HL-60/S4 treated with phorbol 12-myristate 13-acetate at 8.2 ng/mL for 4 days and 3 days (cell line): ENCODE results near the gene TMEM62.
"Not testable (repeated sequence)": the region's sequence is repeated elsewhere in the genome, so short reads cannot be mapped to it uniquely, and the experiment has no call there.

Experiments
- in situ Hi-C: fragments of 300-500 bp; cut with MboI; formaldehyde crosslinking; loops from 2 replicates; pipeline ENCODE4 v1.15.0; 2022; ENCODE audit warnings: low sequenced_read_pairs

Gene TMEM62

DNA sequence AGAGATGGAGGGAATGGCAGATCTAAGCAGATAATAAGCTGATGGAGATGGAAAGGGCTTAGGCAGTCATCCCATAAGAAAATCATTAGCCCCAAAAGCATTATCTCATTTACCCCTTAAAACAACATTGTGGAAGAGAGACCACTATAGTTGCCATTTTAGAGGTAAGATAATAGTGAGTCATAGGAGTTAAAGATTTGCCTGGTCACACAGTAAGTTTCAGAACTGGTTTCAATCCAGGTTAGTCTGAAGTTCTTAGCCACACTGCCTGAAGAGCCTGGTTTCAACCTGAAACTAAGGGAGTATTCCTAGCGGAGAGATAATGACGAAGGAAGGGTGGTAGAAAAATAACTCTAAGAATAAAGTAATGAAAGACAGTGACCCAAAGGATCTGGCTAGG is 14.6 kb upstream of the TMEM62 start:
- in situ Hi-C loops = no loop called here

DNA sequence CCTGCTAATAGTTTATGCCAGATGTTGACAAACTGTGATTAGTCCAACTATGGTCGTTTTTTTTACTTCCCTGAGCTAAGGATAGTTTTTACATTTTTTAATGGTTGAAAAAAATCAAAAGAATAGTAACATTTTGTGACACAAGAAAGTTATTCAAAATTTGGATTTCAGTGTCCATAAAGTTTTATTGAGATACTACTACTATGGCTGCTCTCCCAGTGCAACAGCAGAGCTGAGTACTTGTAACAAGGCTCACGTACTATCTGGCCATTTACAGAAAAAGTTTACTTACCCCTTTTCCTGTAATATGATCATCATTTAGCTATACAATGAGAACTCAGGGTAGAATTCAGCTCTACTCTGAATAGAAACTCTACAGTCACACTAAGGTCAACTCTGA is 11.5 kb upstream of the TMEM62 start:
- in situ Hi-C loops = no loop called here

DNA sequence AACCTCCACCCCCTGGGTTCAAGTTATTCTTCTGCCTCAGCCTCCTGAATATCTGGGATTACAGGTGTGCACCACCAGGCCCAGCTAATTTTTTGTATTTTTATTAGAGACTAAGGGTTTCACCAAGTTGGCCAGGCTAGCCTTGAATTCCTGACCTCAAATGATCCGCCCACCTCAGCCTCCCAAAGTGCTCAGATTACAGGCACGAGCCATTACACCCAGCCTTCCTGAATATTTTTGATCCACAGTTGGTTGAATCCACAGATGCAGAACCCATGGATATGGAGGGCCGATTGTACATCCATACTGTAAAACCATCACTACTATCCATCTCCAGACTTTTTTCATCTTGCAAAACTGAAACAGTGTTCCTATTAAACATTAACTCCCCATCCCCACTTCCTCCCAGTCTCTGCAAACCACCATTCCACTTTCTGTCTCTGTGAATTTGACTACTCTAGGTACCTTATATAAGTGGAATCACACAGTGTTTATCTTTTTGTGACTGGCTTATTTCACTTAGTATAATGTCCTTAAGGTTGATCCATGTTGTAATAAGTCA is 8.2 kb upstream of the TMEM62 start:
- in situ Hi-C loops = no loop called here

DNA sequence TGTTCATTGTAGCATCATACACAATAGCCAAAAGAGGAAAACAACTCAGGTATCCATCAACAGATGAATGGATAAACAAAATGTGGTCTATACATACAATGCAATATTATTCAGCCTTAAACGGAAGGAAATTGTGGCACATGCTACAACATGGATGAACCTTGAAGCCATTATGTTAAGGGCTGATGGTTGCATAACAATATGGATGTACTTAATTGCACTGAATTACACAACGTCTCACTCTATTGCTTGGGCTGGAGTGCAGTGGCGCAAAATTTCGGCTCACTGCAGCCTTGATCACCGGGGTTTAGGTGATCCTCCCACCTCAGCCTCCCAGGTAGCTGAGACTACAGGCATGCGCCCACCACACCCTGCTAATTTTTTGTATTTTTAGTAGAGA is 7.0 kb upstream of the TMEM62 start:
- in situ Hi-C loops = no loop called here

DNA sequence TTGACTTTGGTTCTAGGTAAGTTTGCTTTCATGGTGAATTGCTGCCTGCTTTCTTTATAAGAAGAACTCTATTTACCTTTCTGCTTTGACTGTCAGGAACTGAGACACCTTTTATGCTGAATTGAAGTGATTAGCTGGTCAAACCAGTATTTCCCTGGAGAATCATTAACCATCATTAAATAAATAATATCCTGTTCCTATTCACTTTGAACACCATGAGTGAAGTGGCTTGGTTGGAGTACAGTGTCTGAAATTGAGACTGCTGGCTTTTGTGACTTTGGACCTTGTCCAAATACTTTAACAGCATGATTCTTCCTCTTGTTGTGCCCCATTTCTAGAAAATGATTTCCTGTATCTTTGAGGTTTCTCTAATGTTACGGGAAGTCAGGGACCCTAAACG is 5.6 kb upstream of the TMEM62 start:
- in situ Hi-C loops = no loop called here

DNA sequence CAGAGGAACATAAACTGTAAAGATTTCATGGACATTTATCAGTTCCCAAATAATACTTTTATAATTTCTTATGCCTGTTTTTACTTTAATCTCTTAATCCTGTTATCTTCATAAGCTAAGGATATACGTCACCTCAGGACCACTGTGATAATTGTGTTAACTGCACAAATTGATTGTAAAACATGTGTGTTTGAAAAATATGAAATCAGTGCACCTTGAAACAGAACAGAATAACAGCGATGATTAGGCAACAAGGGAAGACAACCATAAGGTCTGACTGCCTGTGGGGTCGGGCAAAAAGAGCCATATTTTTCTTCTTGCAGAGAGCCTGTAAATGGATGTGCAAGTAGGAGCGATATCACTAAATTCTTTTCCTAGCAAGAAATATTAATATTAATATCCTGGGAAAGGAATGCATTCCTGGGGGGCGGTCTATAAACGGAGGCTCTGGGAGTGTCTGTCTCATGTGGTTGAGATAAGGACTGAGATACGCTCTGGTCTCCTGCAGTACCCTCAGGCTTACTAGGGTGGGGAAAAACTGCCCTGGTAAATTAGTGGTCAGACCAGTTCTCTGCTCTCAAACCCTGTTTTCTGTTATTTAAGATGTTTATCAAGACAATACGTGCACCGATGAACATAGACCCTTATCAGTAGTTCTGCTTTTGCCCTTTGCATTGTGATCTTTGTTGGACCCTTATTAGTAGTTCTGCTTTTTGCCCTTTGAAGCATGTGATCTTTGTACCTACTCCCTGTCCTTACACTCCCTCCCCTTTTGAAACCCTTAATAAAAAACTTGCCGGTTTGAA is 5.0 kb upstream of the TMEM62 start:
- in situ Hi-C loops = not testable (repeated sequence)

DNA sequence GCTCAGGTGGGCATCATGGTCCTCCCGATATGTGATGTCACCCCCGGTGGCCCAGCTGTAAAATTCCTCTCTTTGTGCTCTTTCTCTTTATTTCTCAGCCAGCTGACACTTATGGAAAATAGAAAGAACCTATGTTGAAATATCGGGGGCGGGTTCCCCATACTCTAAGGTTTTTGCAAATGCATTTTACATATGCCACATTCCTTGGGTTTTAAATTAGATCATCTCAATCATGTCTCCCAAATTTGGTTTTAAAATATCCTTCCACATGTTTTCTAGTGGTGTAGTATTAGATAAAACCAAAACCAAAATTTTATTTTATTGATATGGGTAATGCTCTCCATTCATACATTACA is 4.4 kb upstream of the TMEM62 start:
- in situ Hi-C loops = no loop called here

DNA sequence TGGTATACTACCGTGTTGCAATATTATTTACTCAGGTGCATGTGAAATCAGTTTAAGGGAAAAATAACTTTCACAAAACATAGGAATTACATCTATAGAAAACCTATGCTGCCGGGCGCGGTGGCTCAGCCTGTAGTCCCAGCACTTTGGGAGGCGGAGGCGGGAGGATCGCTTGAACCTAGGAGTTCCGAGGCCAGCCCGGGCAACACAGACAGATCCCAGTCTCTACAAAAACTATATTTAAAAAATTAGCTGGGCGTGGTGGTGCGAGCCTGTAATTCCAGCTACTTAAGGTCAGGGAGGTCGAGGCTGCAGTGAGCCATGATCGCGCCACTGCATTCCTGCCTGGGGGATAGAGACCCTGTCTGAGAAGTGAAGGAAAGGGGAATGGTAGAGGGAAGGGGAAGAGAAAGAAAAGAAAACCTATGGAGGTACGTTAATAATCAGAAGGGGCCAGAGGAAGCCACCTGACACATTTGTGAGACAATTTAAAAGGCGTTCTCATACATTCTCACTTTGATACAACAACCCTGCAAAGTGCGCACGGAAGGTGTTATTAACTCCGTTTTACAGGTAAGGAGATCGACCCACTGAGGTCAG is 456 bp upstream of the TMEM62 start:
- in situ Hi-C loops = no loop called here

DNA sequence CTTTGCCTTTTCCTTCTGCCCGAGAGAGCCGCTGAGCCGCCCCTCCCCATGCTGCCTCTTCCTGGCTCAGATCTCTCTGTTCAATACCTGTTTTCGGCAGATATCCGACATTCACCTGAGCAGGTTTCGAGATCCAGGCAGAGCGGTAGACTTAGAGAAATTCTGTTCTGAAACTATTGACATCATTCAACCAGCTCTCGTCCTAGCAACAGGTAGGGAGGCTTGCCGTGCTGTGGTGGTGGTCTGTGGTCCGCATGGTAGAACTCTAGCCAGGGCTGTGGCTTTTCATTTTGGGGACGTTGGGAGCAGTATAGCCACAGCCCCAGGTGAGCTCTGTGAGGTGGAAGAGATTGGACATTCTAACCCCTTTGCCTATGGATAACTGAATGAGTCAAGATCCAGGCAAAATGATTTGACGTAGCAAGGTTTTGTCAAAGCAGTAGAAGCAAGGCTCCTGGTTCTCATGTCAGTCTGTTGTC is 810 bp downstream of the TMEM62 start:
- in situ Hi-C loops = no loop called here

DNA sequence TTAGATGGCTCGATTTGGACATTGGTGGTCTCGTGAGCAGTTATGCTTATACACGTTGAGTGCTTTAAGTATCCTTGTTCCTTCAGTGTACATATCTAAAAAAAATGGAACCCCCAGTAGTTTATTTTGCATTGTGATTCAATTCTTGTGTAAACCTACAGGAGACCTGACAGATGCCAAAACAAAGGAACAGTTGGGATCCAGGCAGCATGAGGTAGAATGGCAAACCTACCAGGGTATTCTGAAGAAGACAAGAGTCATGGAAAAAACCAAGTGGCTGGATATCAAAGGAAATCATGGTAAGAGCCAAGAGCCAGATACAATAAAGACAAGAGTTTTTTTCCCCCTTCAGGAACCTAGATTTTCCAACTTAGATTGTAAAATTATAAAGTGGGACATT is 2.0 kb downstream of the TMEM62 start:
- in situ Hi-C loops = no loop called here

DNA sequence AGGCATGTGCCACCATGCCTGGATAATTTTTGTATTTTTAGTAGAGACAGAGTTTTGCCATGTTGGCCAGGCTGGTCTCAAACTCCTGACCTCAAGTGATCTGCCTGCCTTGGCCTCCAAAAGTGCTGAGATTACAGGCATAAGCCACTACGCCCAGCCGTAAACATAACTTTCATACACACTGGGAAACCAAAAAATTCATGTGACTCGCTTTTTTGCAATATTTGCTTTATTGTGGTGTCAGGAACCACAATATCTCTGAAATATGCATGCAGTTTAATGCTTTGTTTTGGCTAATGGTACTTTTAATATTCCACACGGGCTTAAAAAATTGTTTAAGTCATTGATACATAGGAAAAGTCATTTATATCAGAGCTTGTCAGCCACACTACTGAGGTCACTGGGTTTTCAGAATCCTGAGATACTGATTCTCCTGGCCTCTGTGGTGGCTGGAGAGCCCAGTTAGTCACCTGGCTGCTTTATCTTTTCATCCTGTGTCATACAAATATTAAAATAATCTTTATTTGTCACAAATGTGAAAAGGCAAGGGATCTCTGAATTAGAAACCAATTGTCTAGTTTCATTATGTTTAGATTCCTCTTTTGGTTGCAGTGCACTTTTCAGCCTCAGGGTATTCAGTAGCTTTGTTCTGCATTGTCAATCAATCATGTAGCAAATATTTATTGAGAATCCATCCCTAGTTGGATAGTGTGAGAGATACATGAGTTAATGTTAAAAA is 10.0 kb downstream of the TMEM62 start:
- in situ Hi-C loops = no loop called here

DNA sequence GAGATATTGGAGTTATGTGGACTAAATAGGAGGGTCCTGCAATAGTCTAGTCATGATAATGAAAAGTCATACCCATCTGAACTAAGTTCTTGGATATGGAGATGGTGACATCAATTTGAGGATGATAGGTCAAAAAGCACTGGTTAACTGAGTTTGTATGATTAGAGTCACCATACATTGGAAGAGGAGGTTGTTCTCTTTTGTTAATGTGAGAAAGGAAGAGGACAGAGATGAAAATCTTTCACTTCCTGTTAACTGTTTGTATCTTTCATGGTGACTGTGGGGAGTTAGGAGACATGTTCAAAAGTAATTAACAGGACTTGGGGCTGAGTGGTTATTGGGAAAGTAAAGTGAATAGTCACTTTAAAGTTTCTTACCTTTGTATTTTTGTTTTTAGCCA is 11.1 kb downstream of the TMEM62 start:
- in situ Hi-C loops = no loop called here

DNA sequence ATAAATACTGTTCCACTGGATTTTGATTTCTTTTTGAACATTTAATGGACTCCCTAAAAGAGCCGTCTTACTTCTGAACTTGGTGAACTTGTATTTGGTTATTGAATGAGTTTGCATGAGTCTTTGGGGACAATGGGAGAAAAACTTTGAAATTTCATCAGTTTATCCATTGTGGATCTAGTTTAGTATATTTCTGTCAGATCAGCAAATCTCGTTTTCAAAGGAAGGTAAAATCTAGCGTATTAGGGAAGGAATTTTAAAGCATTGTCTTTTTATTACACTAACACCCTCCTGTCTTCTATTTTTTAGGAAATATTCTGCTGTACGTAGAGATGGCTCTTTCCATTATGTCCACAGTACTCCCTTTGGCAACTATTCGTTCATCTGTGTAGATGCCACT is 12.8 kb downstream of the TMEM62 start:
- in situ Hi-C loops = no loop called here

DNA sequence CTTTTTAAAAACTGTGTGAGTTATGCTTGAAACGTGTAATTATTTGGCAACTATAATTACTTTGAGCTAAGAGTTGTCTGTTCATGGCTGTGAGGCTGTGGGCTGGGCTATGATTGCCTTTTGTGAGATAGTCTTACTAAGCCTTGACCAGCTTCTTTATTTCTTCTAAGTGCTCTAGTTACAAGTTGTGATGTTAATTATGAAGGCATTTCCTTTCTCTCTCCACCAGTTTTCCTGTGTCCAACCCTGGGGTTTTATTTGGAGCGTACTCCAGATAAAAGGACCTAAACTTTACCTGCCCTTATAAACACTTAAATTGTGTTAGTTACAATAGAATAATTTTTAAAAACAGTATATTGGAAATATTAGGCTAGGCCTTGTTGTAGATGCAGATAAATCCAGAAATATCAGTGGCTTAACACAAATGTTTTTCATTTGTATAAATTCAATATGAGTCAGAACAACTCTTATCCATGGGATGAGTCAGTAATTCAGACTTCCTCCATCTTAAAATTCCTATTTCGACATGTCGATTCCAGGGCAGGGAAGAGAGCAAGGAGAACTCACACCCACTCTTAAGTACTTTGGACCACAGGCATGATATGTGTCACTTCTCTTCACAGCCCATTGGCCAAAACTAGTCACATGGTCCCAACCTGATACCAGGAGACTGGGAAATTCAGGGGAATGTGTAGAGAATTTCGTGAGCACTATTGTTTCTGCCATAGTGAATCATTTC is 17.0 kb downstream of the TMEM62 start:
- in situ Hi-C loops = no loop called here

DNA sequence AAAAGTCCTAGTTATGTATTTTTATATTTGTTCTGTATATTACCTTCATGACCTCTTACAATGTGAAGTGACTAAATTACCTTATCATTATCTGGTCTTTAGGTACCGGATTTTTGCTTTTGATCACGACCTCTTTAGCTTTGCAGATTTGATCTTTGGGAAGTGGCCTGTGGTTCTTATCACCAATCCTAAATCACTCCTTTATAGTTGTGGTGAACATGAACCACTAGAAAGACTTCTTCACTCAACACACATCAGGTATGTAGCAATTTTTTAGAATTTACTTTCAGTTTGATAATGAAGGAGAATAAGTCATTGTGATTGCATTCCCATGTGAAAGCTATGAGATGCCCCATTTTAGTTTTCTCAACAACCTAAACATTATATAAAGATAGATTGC is 18.3 kb downstream of the TMEM62 start:
- in situ Hi-C loops = no loop called here

DNA sequence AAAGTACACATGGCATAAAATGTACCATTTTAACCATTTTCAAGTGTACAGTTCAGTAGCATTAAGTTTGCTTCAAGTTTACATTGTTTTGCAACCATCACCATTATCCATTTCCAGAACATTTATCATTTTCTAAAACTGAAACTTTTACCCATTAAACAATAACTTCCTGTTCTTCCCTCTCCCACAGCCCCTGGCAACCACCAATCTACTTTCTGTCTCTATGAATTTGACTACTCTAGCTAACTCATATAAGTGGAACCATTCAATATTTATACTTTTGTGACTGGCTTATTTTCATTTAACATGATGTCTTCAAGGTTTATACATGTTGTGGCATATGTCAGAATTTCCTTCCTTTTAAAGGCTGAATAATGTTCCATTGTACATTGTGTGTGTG is 19.9 kb downstream of the TMEM62 start:
- in situ Hi-C loops = no loop called here

DNA sequence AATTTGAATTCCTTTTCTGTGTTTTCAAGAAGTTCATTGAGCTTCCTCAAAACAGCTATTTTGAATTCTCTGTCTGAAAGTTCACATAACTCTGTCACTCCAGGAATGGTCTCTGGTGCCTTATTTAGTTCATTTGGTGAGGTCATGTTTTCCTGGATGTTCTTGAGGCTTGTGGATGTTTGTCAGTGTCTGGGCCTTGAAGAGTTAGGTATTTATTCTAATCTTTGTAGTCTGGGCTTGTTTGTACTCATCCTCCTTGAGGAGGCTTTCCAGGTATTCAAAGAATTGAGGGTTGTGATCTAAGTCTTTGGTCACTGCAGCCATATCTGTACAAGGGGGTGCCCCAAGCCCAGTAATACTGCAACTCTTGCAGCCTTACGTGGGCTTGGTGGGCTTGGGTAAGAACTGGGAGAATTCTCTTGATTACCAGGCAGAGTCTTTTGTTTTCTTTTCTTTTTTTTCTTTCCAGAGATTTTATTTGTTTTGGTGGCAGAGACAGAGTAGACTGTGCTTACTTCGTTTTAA is 32.5 kb downstream of the TMEM62 start:
- in situ Hi-C loops = no loop called here

DNA sequence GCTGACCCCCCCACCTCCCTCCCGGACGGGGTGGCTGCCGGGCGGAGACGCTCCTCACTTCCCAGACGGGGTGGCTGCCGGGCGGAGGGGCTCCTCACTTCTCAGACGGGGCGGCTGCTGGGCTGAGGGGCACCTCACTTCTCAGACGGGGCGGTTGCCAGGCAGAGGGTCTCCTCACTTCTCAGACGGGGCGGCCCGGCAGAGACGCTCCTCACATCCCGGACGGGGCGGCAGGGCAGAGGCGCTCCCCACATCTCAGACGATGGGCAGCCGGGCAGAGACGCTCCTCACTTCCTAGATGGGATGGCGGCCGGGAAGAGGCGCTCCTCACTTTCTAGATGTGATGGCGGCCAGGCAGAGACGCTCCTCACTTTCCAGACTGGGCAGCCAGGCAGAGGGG is 33.9 kb downstream of the TMEM62 start:
- in situ Hi-C loops = not testable (repeated sequence)

DNA sequence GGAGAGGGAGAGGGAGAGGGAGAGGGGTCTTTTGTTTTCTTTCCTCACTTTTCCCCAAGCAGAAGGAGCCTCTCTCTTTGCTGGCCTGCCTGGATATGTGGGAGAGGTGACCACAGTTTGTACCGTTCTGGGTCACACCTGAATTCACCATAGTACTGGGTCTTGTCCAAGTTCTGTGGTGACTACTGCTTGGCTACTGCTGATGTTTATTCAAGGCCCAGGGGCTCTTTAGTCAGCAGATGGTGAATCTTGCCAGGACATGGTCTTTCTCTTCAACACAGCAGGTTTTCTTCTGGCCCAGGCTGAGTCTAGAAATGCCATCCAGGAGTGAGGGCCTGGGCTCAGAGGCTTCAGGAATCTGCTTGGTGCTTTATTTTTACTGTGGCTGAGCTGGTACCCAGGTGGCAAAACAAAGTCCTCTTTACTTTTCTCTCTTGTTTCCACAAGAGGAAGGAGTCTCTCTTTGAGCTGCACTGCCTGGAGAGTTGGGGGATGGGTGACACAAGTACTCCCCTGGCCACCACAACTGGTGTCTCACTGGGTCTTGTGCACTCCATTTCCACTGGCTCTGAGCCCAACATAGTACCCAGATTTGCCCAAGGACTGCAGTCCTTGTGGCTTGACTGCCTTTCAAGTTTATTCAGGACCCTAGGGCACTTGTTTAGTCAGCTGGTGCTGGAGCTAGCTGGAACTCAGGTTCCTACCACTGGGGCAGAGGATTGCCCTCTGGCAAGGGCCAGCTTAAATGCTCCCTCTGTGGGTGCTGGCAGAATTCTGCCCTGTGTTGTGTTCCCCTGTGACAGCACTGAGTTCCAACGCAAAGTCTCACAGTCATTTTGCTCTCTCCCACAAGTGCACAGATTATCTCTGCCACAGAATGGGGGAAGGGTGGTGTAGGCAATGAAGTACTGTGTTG is 35.1 kb downstream of the TMEM62 start:
- in situ Hi-C loops = no loop called here

DNA sequence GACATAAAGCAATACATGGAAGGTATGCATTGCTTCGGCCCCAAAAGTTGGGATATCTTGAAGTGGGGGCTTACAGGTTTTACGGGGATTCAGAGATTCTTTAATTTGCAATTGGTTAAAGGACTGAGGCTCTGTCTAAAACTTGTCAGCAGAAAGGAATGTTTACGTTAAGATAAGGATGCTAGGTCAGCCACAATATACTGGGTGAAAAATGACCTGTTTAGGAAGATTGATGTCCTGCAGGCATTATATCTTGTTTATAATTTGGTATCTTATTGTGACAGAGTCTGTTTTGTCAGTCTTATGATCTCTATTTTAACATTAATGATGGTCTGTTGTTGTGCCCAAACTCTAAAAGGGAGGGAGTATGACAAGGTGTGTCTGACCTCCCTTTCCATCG is 36.5 kb downstream of the TMEM62 start:
- in situ Hi-C loops = no loop called here
